PFSK-1 (cell line): ENCODE measurements around the gene PCDHGA4.

Source experiments
- TAF1 ChIP-seq: IDR thresholded peaks from 2 replicates; pipeline ENCODE4 v1.6.1; 2012; ENCODE audit warnings: low read length, control low read depth, borderline replicate concordance; ENCODE audit not compliant: insufficient read depth
- TF ChIP-seq, protein P1 (sequence below), 2 experiments: IDR thresholded peaks; 2 replicates each; pipeline versions ENCODE4 v1.6.1 to v1.8.0; 2011 to 2012; ENCODE audit warnings: low read depth in 2 of 2, low read length in 2 of 2, control low read depth in 1 of 2, inconsistent platforms in 1 of 2, mild to moderate bottlenecking in 1 of 2, moderate library complexity in 1 of 2; ENCODE audit not compliant: insufficient read depth in 1 of 2

DNA sequence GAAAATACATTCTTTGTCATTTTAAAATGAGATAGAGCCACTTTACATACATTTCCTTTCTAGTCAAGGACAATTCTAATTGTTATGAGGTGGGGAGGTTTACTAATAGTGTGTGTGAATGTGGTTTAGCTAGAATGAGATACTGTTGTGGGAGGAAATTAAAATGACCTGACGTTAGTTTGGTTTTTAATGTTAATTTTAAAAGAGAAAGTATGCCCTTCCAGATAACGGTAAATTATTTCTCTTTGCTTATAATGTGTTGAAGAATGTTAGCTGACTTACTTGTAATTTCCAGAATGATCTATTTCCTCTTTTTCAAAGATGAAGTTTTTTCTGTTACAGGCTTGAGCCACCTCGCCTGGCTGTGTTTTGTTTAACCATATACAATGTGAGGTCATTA lies 32.6 kb upstream of the PCDHGA4 start:
- TF ChIP-seq TAF1: no peak
- TF ChIP-seq, protein P1, sequence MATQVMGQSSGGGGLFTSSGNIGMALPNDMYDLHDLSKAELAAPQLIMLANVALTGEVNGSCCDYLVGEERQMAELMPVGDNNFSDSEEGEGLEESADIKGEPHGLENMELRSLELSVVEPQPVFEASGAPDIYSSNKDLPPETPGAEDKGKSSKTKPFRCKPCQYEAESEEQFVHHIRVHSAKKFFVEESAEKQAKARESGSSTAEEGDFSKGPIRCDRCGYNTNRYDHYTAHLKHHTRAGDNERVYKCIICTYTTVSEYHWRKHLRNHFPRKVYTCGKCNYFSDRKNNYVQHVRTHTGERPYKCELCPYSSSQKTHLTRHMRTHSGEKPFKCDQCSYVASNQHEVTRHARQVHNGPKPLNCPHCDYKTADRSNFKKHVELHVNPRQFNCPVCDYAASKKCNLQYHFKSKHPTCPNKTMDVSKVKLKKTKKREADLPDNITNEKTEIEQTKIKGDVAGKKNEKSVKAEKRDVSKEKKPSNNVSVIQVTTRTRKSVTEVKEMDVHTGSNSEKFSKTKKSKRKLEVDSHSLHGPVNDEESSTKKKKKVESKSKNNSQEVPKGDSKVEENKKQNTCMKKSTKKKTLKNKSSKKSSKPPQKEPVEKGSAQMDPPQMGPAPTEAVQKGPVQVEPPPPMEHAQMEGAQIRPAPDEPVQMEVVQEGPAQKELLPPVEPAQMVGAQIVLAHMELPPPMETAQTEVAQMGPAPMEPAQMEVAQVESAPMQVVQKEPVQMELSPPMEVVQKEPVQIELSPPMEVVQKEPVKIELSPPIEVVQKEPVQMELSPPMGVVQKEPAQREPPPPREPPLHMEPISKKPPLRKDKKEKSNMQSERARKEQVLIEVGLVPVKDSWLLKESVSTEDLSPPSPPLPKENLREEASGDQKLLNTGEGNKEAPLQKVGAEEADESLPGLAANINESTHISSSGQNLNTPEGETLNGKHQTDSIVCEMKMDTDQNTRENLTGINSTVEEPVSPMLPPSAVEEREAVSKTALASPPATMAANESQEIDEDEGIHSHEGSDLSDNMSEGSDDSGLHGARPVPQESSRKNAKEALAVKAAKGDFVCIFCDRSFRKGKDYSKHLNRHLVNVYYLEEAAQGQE (IDR thresholded peaks at IDR 0.05; ENCODE audit: insufficient read depth in 1 of 2, low read depth in 2 of 2, low read length in 2 of 2): no peak
